ENCODE data around the gene BTBD17.

BTBD17 gene

GRCh38 chr17:74357466-74357809 lies 4.2 kb downstream of the BTBD17 start:
- DNase-seq, result no peak

GRCh38 chr17:74356646-74357465 lies 4.8 kb downstream of the BTBD17 start:
- DNase-seq, result no peak

- no peak for DNase-seq
Measured at GRCh38 chr17:74355065-74355464, 6.6 kb downstream of the BTBD17 start.

GRCh38 chr17:74354561-74354960 lies 7.1 kb downstream of the BTBD17 start:
- no peak for DNase-seq

GRCh38 chr17:74354123-74354522 lies 7.5 kb downstream of the BTBD17 start:
- DNase-seq, result peak; percentile 53

- no peak for DNase-seq
Measured at GRCh38 chr17:74353446-74354060, 8.1 kb downstream of the BTBD17 start.

GRCh38 chr17:74351552-74352210 lies 10.0 kb downstream of the BTBD17 start:
- no peak for DNase-seq

GRCh38 chr17:74350486-74350885 lies 11.2 kb downstream of the BTBD17 start:
- DNase-seq, result no peak

- no peak for DNase-seq
Measured at GRCh38 chr17:74349120-74349519, 12.5 kb downstream of the BTBD17 start.

- no peak for DNase-seq
Measured at GRCh38 chr17:74347646-74348045, 14.0 kb downstream of the BTBD17 start.

- no peak for DNase-seq
Measured at GRCh38 chr17:74345433-74346241, 16.0 kb downstream of the BTBD17 start.

GRCh38 chr17:74344658-74345057 lies 17.0 kb downstream of the BTBD17 start:
- DNase-seq, result no peak

GRCh38 chr17:74343526-74344284 lies 18.0 kb downstream of the BTBD17 start:
- DNase-seq, result no peak

GRCh38 chr17:74343121-74343520 lies 18.5 kb downstream of the BTBD17 start:
- DNase-seq, result no peak

- no peak for DNase-seq
Measured at GRCh38 chr17:74342224-74342623, 19.4 kb downstream of the BTBD17 start.

GRCh38 chr17:74340470-74341023 lies 21.1 kb downstream of the BTBD17 start:
- DNase-seq, result no peak

GRCh38 chr17:74339537-74340195 lies 22.0 kb downstream of the BTBD17 start:
- DNase-seq, result no peak

GRCh38 chr17:74337834-74338500 lies 23.7 kb downstream of the BTBD17 start:
- no peak for DNase-seq

GRCh38 chr17:74336307-74336706 lies 25.4 kb downstream of the BTBD17 start:
- no peak for DNase-seq

- no peak for DNase-seq
Measured at GRCh38 chr17:74335529-74336062, 26.1 kb downstream of the BTBD17 start.

Data from MV-4-11 (cell line).